Memory B cell (primary cell): Measurements from ENCODE around the gene NANS.
"Not testable (repeated sequence)": the region's sequence is repeated elsewhere in the genome, so short reads cannot be mapped to it uniquely, and the experiment has no call there.

Source experiments
- ATAC-seq: fragments of 150-1000 bp; cut with Tn5 transposase; 2 replicates; pipeline ENCODE4 v1.10.0; 2021; ENCODE audit warnings: low read depth, mild to moderate bottlenecking, moderate library complexity
- DNase-seq, 2 donors: peaks; one replicate each; pipeline ENCODE4 v3.0.0; 2022; ENCODE audit warnings: low spot score in 2 of 2
- H3K27ac Mint-ChIP-seq: one replicate; pipeline ENCODE4 v1.8.0; 2022; ENCODE audit warnings: mild to moderate bottlenecking, moderate library complexity, mixed read lengths
- H3K27me3 Mint-ChIP-seq: one replicate; pipeline ENCODE4 v1.8.0; 2022; ENCODE audit warnings: mixed read lengths
- H3K36me3 Mint-ChIP-seq: one replicate; pipeline ENCODE4 v1.8.0; 2022; ENCODE audit warnings: mild to moderate bottlenecking, mixed read lengths
- H3K4me1 Mint-ChIP-seq: one replicate; pipeline ENCODE4 v1.8.0; 2022; ENCODE audit warnings: mixed read lengths
- H3K4me3 Mint-ChIP-seq: one replicate; pipeline ENCODE4 v1.8.0; 2022; ENCODE audit warnings: mild to moderate bottlenecking, moderate library complexity, mixed read lengths
- H3K9me3 Mint-ChIP-seq: one replicate; pipeline ENCODE4 v1.8.0; 2022; ENCODE audit warnings: mixed read lengths

Gene NANS

GRCh38 chr9:98108531-98109031, 52.0 kb downstream of the NANS start:
- Mint-ChIP-seq H3K4me3 (peak overlapping the region; percentile 64), H3K4me1 (peaks cover 46% of the 10 kb centered on the region), H3K27ac (peak overlapping the region; percentile 98), H3K9me3 (no peaks in the 10 kb centered on the region), H3K27me3 (no peaks in the 10 kb centered on the region), H3K36me3 (peaks cover 17% of the 10 kb centered on the region)
- ATAC-seq (peak; percentile 78), DNase-seq (peak; percentile 59 to 61)

GRCh38 chr9:98109052-98109451, 52.5 kb downstream of the NANS start:
- H3K27me3 Mint-ChIP-seq = no peaks in the 10 kb centered on the region
- DNase-seq (no peak), ATAC-seq (no peak)
- peak overlapping the region; percentile 98 for H3K27ac Mint-ChIP-seq
- peaks cover 17% of the 10 kb centered on the region for H3K36me3 Mint-ChIP-seq
- peak overlapping the region; percentile 22 for H3K4me3 Mint-ChIP-seq
- H3K4me1 Mint-ChIP-seq = peaks cover 42% of the 10 kb centered on the region
- no peaks in the 10 kb centered on the region for H3K9me3 Mint-ChIP-seq

- not testable (repeated sequence) for H3K27me3 Mint-ChIP-seq, H3K36me3 Mint-ChIP-seq, H3K9me3 Mint-ChIP-seq, DNase-seq, ATAC-seq, H3K4me3 Mint-ChIP-seq
- peak overlapping the region; percentile 95 for H3K27ac Mint-ChIP-seq
- peaks cover 32% of the 10 kb centered on the region for H3K4me1 Mint-ChIP-seq
Measured at GRCh38 chr9:98117097-98117496, 60.6 kb downstream of the NANS start.

GRCh38 chr9:98117984-98118639, 61.6 kb downstream of the NANS start:
- no peaks in the 10 kb centered on the region for H3K9me3 Mint-ChIP-seq
- no peaks in the 10 kb centered on the region for H3K36me3 Mint-ChIP-seq
- peaks cover 31% of the 10 kb centered on the region for H3K4me1 Mint-ChIP-seq
- peak overlapping the region; percentile 89 for H3K4me3 Mint-ChIP-seq
- H3K27me3 Mint-ChIP-seq = no peaks in the 10 kb centered on the region
- peak; percentile 78 for ATAC-seq
- peak overlapping the region; percentile 95 for H3K27ac Mint-ChIP-seq
- no peak for DNase-seq

- ATAC-seq (peak; percentile 63), DNase-seq (peak in 1 of 2 donors; percentile 20)
- H3K27me3 Mint-ChIP-seq = no peaks in the 10 kb centered on the region
- H3K9me3 Mint-ChIP-seq = no peaks in the 10 kb centered on the region
- H3K4me3 Mint-ChIP-seq = peak within 1 kb of the TSS; percentile 89
- H3K4me1 Mint-ChIP-seq = peaks cover 31% of the 10 kb centered on the region
- H3K36me3 Mint-ChIP-seq = no peaks in the 10 kb centered on the region
- peak within 1 kb of the TSS; percentile 95 for H3K27ac Mint-ChIP-seq
Measured at GRCh38 chr9:98118640-98119601, 62.4 kb downstream of the NANS start, which contains the start of gene TRIM14. Gene TRIM14 (minus strand): TSS chr9:98119222. CDS start chr9:98119188, 34 bp downstream.

- no peaks in the 10 kb centered on the region for H3K36me3 Mint-ChIP-seq
- peaks cover 31% of the 10 kb centered on the region for H3K4me1 Mint-ChIP-seq
- no peak for DNase-seq
- H3K27me3 Mint-ChIP-seq = no peaks in the 10 kb centered on the region
- no peaks in the 10 kb centered on the region for H3K9me3 Mint-ChIP-seq
- ATAC-seq = no peak
- H3K4me3 Mint-ChIP-seq = peak overlapping the region; percentile 89
- H3K27ac Mint-ChIP-seq = no peak overlapping the region
Measured at GRCh38 chr9:98120476-98120875, 63.9 kb downstream of the NANS start.

- Mint-ChIP-seq H3K27me3 (no peaks in the 10 kb centered on the region), H3K9me3 (no peaks in the 10 kb centered on the region), H3K4me1 (peaks cover 31% of the 10 kb centered on the region), H3K4me3 (no peak overlapping the region), H3K36me3 (no peaks in the 10 kb centered on the region), H3K27ac (no peak overlapping the region)
- DNase-seq (no peak), ATAC-seq (no peak)
Measured at GRCh38 chr9:98121058-98121457, 64.5 kb downstream of the NANS start.

GRCh38 chr9:98124091-98124490, 67.6 kb downstream of the NANS start:
- H3K4me1 Mint-ChIP-seq = peaks cover 21% of the 10 kb centered on the region
- H3K36me3 Mint-ChIP-seq, H3K27ac Mint-ChIP-seq, H3K4me3 Mint-ChIP-seq, H3K27me3 Mint-ChIP-seq, ATAC-seq, DNase-seq, H3K9me3 Mint-ChIP-seq: not testable (repeated sequence)

- Mint-ChIP-seq H3K27me3 (no peaks in the 10 kb centered on the region), H3K27ac (no peak overlapping the region), H3K36me3 (no peaks in the 10 kb centered on the region), H3K9me3 (no peaks in the 10 kb centered on the region), H3K4me1 (peaks cover 22% of the 10 kb centered on the region), H3K4me3 (no peak overlapping the region)
- ATAC-seq (no peak), DNase-seq (no peak)
Measured at GRCh38 chr9:98124637-98125426, 68.3 kb downstream of the NANS start.

GRCh38 chr9:98127226-98127625, 70.7 kb downstream of the NANS start:
- no peak overlapping the region for H3K27ac Mint-ChIP-seq
- H3K4me3 Mint-ChIP-seq = no peak overlapping the region
- no peak for ATAC-seq
- no peaks in the 10 kb centered on the region for H3K27me3 Mint-ChIP-seq
- no peaks in the 10 kb centered on the region for H3K9me3 Mint-ChIP-seq
- H3K4me1 Mint-ChIP-seq = peaks cover 12% of the 10 kb centered on the region
- no peak for DNase-seq
- no peaks in the 10 kb centered on the region for H3K36me3 Mint-ChIP-seq

- Mint-ChIP-seq H3K4me1 (peaks cover 17% of the 10 kb centered on the region), H3K27me3 (no peaks in the 10 kb centered on the region), H3K9me3 (no peaks in the 10 kb centered on the region), H3K4me3 (no peak overlapping the region), H3K36me3 (no peaks in the 10 kb centered on the region), H3K27ac (no peak overlapping the region)
- DNase-seq (no peak), ATAC-seq (no peak)
Measured at GRCh38 chr9:98128316-98128715, 71.8 kb downstream of the NANS start.

- Mint-ChIP-seq H3K36me3 (peaks cover 2% of the 10 kb centered on the region), H3K9me3 (no peaks in the 10 kb centered on the region), H3K4me1 (peaks cover 19% of the 10 kb centered on the region), H3K4me3 (peak overlapping the region; percentile 21), H3K27me3 (no peaks in the 10 kb centered on the region), H3K27ac (peak overlapping the region; percentile 75)
- ATAC-seq (peak; percentile 97), DNase-seq (peak; percentile 49 to 51)
Measured at GRCh38 chr9:98129451-98129881, 72.9 kb downstream of the NANS start.

- peaks cover 19% of the 10 kb centered on the region for H3K4me1 Mint-ChIP-seq
- not testable (repeated sequence) for H3K9me3 Mint-ChIP-seq, ATAC-seq, DNase-seq, H3K36me3 Mint-ChIP-seq, H3K4me3 Mint-ChIP-seq, H3K27me3 Mint-ChIP-seq
- H3K27ac Mint-ChIP-seq = peak overlapping the region; percentile 75
Measured at GRCh38 chr9:98130060-98130459, 73.5 kb downstream of the NANS start.
